ENCODE data around the gene PCDHGA1.

- TF ChIP-seq ZNF48 (tag by site-specific recombination; IDR thresholded peaks at IDR 0.05) (no peak), TCF7L2 (IDR thresholded peaks at IDR 0.05; ENCODE audit: borderline replicate concordance, low read depth, low read length) (no peak), ZNF610 (tag by site-specific recombination; IDR thresholded peaks at IDR 0.05; ENCODE audit: borderline replicate concordance) (no peak), ZNF768 (tag by site-specific recombination; IDR thresholded peaks at IDR 0.05) (no peak), INSM2 (tag by site-specific recombination; IDR thresholded peaks at IDR 0.05) (no peak), ZNF221 (tag by site-specific recombination; IDR thresholded peaks at IDR 0.05; ENCODE audit: borderline replicate concordance) (no peak), ZFP3 (tag by site-specific recombination; IDR thresholded peaks at IDR 0.05; ENCODE audit: low read depth) (no peak), KLF9 (tag by site-specific recombination; IDR thresholded peaks at IDR 0.05; ENCODE audit: low read depth) (no peak), ZBTB17 (tag by site-specific recombination; IDR thresholded peaks at IDR 0.05) (no peak)
- TF ChIP-seq, protein P1, sequence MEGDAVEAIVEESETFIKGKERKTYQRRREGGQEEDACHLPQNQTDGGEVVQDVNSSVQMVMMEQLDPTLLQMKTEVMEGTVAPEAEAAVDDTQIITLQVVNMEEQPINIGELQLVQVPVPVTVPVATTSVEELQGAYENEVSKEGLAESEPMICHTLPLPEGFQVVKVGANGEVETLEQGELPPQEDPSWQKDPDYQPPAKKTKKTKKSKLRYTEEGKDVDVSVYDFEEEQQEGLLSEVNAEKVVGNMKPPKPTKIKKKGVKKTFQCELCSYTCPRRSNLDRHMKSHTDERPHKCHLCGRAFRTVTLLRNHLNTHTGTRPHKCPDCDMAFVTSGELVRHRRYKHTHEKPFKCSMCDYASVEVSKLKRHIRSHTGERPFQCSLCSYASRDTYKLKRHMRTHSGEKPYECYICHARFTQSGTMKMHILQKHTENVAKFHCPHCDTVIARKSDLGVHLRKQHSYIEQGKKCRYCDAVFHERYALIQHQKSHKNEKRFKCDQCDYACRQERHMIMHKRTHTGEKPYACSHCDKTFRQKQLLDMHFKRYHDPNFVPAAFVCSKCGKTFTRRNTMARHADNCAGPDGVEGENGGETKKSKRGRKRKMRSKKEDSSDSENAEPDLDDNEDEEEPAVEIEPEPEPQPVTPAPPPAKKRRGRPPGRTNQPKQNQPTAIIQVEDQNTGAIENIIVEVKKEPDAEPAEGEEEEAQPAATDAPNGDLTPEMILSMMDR (tag by site-specific recombination; IDR thresholded peaks at IDR 0.05): no peak
Observed at GRCh38 chr5:141484310-141484640, 154.0 kb downstream of the PCDHGA1 start.
